Measurements from ENCODE around the gene DHTKD1.
"Not testable (repeated sequence)": the region's sequence is repeated elsewhere in the genome, so short reads cannot be mapped to it uniquely, and the experiment has no call there.

DHTKD1 gene

GRCh38 chr10:12135631-12136030, 66.9 kb downstream of the DHTKD1 start:
- DNase-seq = no peak
- no peak overlapping the region for H3K27ac Mint-ChIP-seq
- H3K36me3 Mint-ChIP-seq (ENCODE audit: insufficient read depth) = peaks cover 25% of the 10 kb centered on the region
- H3K9me3 Mint-ChIP-seq = no peaks in the 10 kb centered on the region
- no peak overlapping the region for H3K4me3 Mint-ChIP-seq
- peaks cover 0 to 3% of the 10 kb centered on the region in 2 donors for H3K4me1 Mint-ChIP-seq (ENCODE audit: low read depth in 2 of 2)
- H3K27me3 Mint-ChIP-seq = no peaks in the 10 kb centered on the region
- no peak for ATAC-seq (replicated peaks)

GRCh38 chr10:12140038-12140437, 71.3 kb downstream of the DHTKD1 start:
- H3K36me3 Mint-ChIP-seq (ENCODE audit: insufficient read depth) = peaks cover 21% of the 10 kb centered on the region
- no peak for ATAC-seq (replicated peaks)
- no peak overlapping the region for H3K4me3 Mint-ChIP-seq
- peaks cover 2 to 7% of the 10 kb centered on the region in 2 donors for H3K4me1 Mint-ChIP-seq (ENCODE audit: low read depth in 2 of 2)
- DNase-seq = no peak
- no peaks in the 10 kb centered on the region for H3K9me3 Mint-ChIP-seq
- H3K27ac Mint-ChIP-seq = no peak overlapping the region
- no peaks in the 10 kb centered on the region for H3K27me3 Mint-ChIP-seq

GRCh38 chr10:12144538-12144937, 75.8 kb downstream of the DHTKD1 start:
- H3K9me3 Mint-ChIP-seq = no peaks in the 10 kb centered on the region
- ATAC-seq (replicated peaks) = no peak

GRCh38 chr10:12150163-12150562, 81.4 kb downstream of the DHTKD1 start:
- Mint-ChIP-seq H3K27ac (no peak overlapping the region), H3K4me1 (ENCODE audit: low read depth in 2 of 2) (no peaks in the 10 kb centered on the region), H3K36me3 (ENCODE audit: insufficient read depth) (peaks cover 46% of the 10 kb centered on the region), H3K4me3 (no peak overlapping the region), H3K27me3 (no peaks in the 10 kb centered on the region), H3K9me3 (no peaks in the 10 kb centered on the region)
- no peak for DNase-seq
- ATAC-seq (replicated peaks) = no peak

More at GRCh38 chr10:12144538-12144937, 75.8 kb downstream of the DHTKD1 start:
- no peak for DNase-seq
- H3K36me3 Mint-ChIP-seq (ENCODE audit: insufficient read depth) = peaks cover 26% of the 10 kb centered on the region
- H3K27me3 Mint-ChIP-seq = no peaks in the 10 kb centered on the region
- H3K4me1 Mint-ChIP-seq (ENCODE audit: low read depth in 2 of 2) = peaks cover 2 to 7% of the 10 kb centered on the region in 2 donors
- peak overlapping the region in 1 of 2 donors; percentile 83 for H3K27ac Mint-ChIP-seq
- H3K4me3 Mint-ChIP-seq = no peak overlapping the region

GRCh38 chr10:12154516-12154915, 85.8 kb downstream of the DHTKD1 start:
- H3K27me3 Mint-ChIP-seq = no peaks in the 10 kb centered on the region
- ATAC-seq (replicated peaks) (no peak), DNase-seq (no peak)
- H3K4me1 Mint-ChIP-seq (ENCODE audit: low read depth in 2 of 2) = no peaks in the 10 kb centered on the region
- H3K36me3 Mint-ChIP-seq (ENCODE audit: insufficient read depth) = peaks cover 41% of the 10 kb centered on the region
- peak overlapping the region in 1 of 2 donors; percentile 35 for H3K27ac Mint-ChIP-seq
- H3K9me3 Mint-ChIP-seq = no peaks in the 10 kb centered on the region
- no peak overlapping the region for H3K4me3 Mint-ChIP-seq

GRCh38 chr10:12156367-12157123, 87.8 kb downstream of the DHTKD1 start:
- Mint-ChIP-seq H3K4me3 (no peak overlapping the region), H3K4me1 (ENCODE audit: low read depth in 2 of 2) (no peaks in the 10 kb centered on the region), H3K27me3 (no peaks in the 10 kb centered on the region), H3K36me3 (ENCODE audit: insufficient read depth) (peaks cover 33% of the 10 kb centered on the region), H3K27ac (no peak overlapping the region), H3K9me3 (no peaks in the 10 kb centered on the region)
- ATAC-seq (replicated peaks) (no peak), DNase-seq (no peak)

- Mint-ChIP-seq H3K4me3 (no peak overlapping the region), H3K4me1 (ENCODE audit: low read depth in 2 of 2) (no peaks in the 10 kb centered on the region), H3K27me3 (no peaks in the 10 kb centered on the region), H3K9me3 (no peaks in the 10 kb centered on the region), H3K27ac (peak overlapping the region in 1 of 2 donors; percentile 56), H3K36me3 (ENCODE audit: insufficient read depth) (peaks cover 39% of the 10 kb centered on the region)
- no peak for DNase-seq
- ATAC-seq (replicated peaks) = no peak
These were observed 89.4 kb downstream of the DHTKD1 start for GRCh38 chr10:12158111-12158510.

GRCh38 chr10:12160664-12161063, 91.9 kb downstream of the DHTKD1 start:
- ATAC-seq (replicated peaks) (no peak), DNase-seq (no peak)
- no peak overlapping the region for H3K27ac Mint-ChIP-seq
- H3K36me3 Mint-ChIP-seq (ENCODE audit: insufficient read depth) = peaks cover 61% of the 10 kb centered on the region
- no peaks in the 10 kb centered on the region for H3K27me3 Mint-ChIP-seq
- no peak overlapping the region for H3K4me3 Mint-ChIP-seq
- H3K4me1 Mint-ChIP-seq (ENCODE audit: low read depth in 2 of 2) = no peaks in the 10 kb centered on the region
- no peaks in the 10 kb centered on the region for H3K9me3 Mint-ChIP-seq

- Mint-ChIP-seq H3K9me3 (no peaks in the 10 kb centered on the region), H3K4me3 (no peak overlapping the region), H3K4me1 (ENCODE audit: low read depth in 2 of 2) (no peaks in the 10 kb centered on the region), H3K36me3 (ENCODE audit: insufficient read depth) (peaks cover 63% of the 10 kb centered on the region), H3K27ac (no peak overlapping the region), H3K27me3 (no peaks in the 10 kb centered on the region)
- ATAC-seq (replicated peaks) (no peak), DNase-seq (no peak)
These were observed 94.2 kb downstream of the DHTKD1 start for GRCh38 chr10:12162927-12163326.

GRCh38 chr10:12164085-12164484, 95.3 kb downstream of the DHTKD1 start:
- no peak for DNase-seq
- peaks cover 61% of the 10 kb centered on the region for H3K36me3 Mint-ChIP-seq (ENCODE audit: insufficient read depth)
- no peaks in the 10 kb centered on the region for H3K4me1 Mint-ChIP-seq (ENCODE audit: low read depth in 2 of 2)
- ATAC-seq (replicated peaks) = no peak
- no peak overlapping the region for H3K4me3 Mint-ChIP-seq
- H3K27ac Mint-ChIP-seq = peak overlapping the region in 1 of 2 donors; percentile 23
- no peaks in the 10 kb centered on the region for H3K9me3 Mint-ChIP-seq
- no peaks in the 10 kb centered on the region for H3K27me3 Mint-ChIP-seq

GRCh38 chr10:12165036-12165435, 96.3 kb downstream of the DHTKD1 start:
- Mint-ChIP-seq H3K4me3 (no peak overlapping the region), H3K36me3 (ENCODE audit: insufficient read depth) (peaks cover 65% of the 10 kb centered on the region), H3K27ac (peak overlapping the region; percentile 62 to 70), H3K27me3 (no peaks in the 10 kb centered on the region), H3K9me3 (no peaks in the 10 kb centered on the region), H3K4me1 (ENCODE audit: low read depth in 2 of 2) (no peaks in the 10 kb centered on the region)
- ATAC-seq (replicated peaks) (no peak), DNase-seq (no peak)

GRCh38 chr10:12165999-12166775, 97.4 kb downstream of the DHTKD1 start:
- peaks cover 64% of the 10 kb centered on the region for H3K36me3 Mint-ChIP-seq (ENCODE audit: insufficient read depth)
- no peak overlapping the region for H3K4me3 Mint-ChIP-seq
- H3K9me3 Mint-ChIP-seq = no peaks in the 10 kb centered on the region
- no peaks in the 10 kb centered on the region for H3K27me3 Mint-ChIP-seq
- peak overlapping the region in 1 of 2 donors; percentile 62 for H3K27ac Mint-ChIP-seq
- no peak for ATAC-seq (replicated peaks)
- no peak for DNase-seq
- H3K4me1 Mint-ChIP-seq (ENCODE audit: low read depth in 2 of 2) = no peaks in the 10 kb centered on the region

- DNase-seq; H3K4me1 Mint-ChIP-seq (ENCODE audit: low read depth in 2 of 2); H3K4me3 Mint-ChIP-seq; H3K27ac Mint-ChIP-seq; H3K9me3 Mint-ChIP-seq; H3K27me3 Mint-ChIP-seq; ATAC-seq (replicated peaks): not testable (repeated sequence)
- H3K36me3 Mint-ChIP-seq (ENCODE audit: insufficient read depth) = peaks cover 60% of the 10 kb centered on the region
These were observed 102.8 kb downstream of the DHTKD1 start for GRCh38 chr10:12171512-12171911.
